Omental fat pad (tissue), 4 donors: ENCODE data around the gene METTL23. TPM values are rescaled to one million over a fixed set of nuclear protein-coding genes. Genes with fewer than 3 reads are reported as not detected.

Experiments
- ATAC-seq: fragments of 150-250 bp; one replicate; pipeline ENCODE4 v1.9.1; 2016; ENCODE audit warnings: mild to moderate bottlenecking, moderate library complexity; ENCODE audit not compliant: low FRiP score
- DNase-seq: peaks from one replicate; pipeline ENCODE4 v3.0.0-alpha.2; 2019; ENCODE audit warnings: low spot score
- CTCF ChIP-seq, 3 donors: fragments of 450-650 bp; IDR thresholded peaks; one replicate each; pipeline ENCODE4 v1.5.1; 2016 to 2017; ENCODE audit warnings: antibody characterized with exemption in 3 of 3, mild to moderate bottlenecking in 3 of 3, moderate library complexity in 2 of 3
- total RNA-seq, 4 donors: library from RNA; depleted of rRNA; stranded (reverse); fragments of >200 nt; gene quantifications; one replicate each; pipeline ENCODE4 v1.1.0, GENCODE V29; 2016

Gene METTL23
- total RNA-seq, 4 donors from 2014 or later: 13.6 to 30.2 (median 26.9) TPM

GRCh38 chr17:76747716-76748363, 21.2 kb downstream of the METTL23 start:
- DNase-seq (no peak), ATAC-seq (no peak)
- TF ChIP-seq CTCF (IDR thresholded peaks at IDR 0.05): no peak

GRCh38 chr17:76748657-76749056, 22.0 kb downstream of the METTL23 start:
- DNase-seq (no peak), ATAC-seq (no peak)
- TF ChIP-seq CTCF (IDR thresholded peaks at IDR 0.05): no peak

- DNase-seq: no peak
- no peak for TF ChIP-seq CTCF (IDR thresholded peaks at IDR 0.05)
- no peak for ATAC-seq
These were observed 24.9 kb downstream of the METTL23 start for GRCh38 chr17:76751416-76751993.

GRCh38 chr17:76752006-76752405, 25.4 kb downstream of the METTL23 start:
- ATAC-seq (no peak), DNase-seq (no peak)
- TF ChIP-seq CTCF (IDR thresholded peaks at IDR 0.05): no peak

- DNase-seq: no peak
- ATAC-seq: no peak
- no peak for TF ChIP-seq CTCF (IDR thresholded peaks at IDR 0.05)
These were observed 26.7 kb downstream of the METTL23 start for GRCh38 chr17:76753061-76753961.

- no peak for ATAC-seq
- no peak for DNase-seq
- TF ChIP-seq CTCF (IDR thresholded peaks at IDR 0.05): no peak
These were observed 28.6 kb downstream of the METTL23 start for GRCh38 chr17:76755285-76755684.
